GM12878 (cell line): Measurements from ENCODE around the gene SYTL1. TPM values are rescaled to one million over a fixed set of nuclear protein-coding genes. Genes with fewer than 3 reads are reported as not detected.

ENCODE experiments used
- ATF2 ChIP-seq: IDR thresholded peaks from 2 replicates; pipeline ENCODE4 v1.6.1; 2012; ENCODE audit warnings: low read length, inconsistent platforms
- BCL11A ChIP-seq: IDR thresholded peaks from 2 replicates; pipeline ENCODE4 v1.6.1; 2011; ENCODE audit warnings: low read depth, low read length
- CHD2 ChIP-seq: IDR thresholded peaks from 2 replicates; pipeline ENCODE4 v1.6.1; 2011; ENCODE audit warnings: low read depth, low read length, improper control_type of control experiment, borderline replicate concordance
- E4F1 ChIP-seq: fragments of 450-650 bp; IDR thresholded peaks from 2 replicates; pipeline ENCODE4 v1.6.1; 2018; ENCODE audit warnings: borderline replicate concordance, mild to moderate bottlenecking; ENCODE audit not compliant: partially characterized antibody
- EGR1 ChIP-seq, 2 experiments: IDR thresholded peaks; 1 replicate in 1 of 2; 2 replicates in 1 of 2; pipeline ENCODE4 v1.6.1; 2011 to 2012; ENCODE audit warnings: low read depth in 2 of 2, low read length in 2 of 2, borderline replicate concordance in 1 of 2, mild to moderate bottlenecking in 1 of 2, moderate library complexity in 1 of 2
- FOXK2 ChIP-seq: fragments of 450-650 bp; IDR thresholded peaks from 2 replicates; pipeline ENCODE4 v1.6.1; 2017; ENCODE audit warnings: mild to moderate bottlenecking, moderate library complexity
- MEF2A ChIP-seq: IDR thresholded peaks from 2 replicates; pipeline ENCODE4 v1.6.1; 2011; ENCODE audit warnings: low read depth, mild to moderate bottlenecking, low read length, moderate library complexity; ENCODE audit not compliant: insufficient read depth
- MEF2B ChIP-seq: fragments of 450-650 bp; IDR thresholded peaks from 2 replicates; pipeline ENCODE4 v1.6.1; 2018; ENCODE audit warnings: mild to moderate bottlenecking, moderate library complexity; ENCODE audit not compliant: partially characterized antibody, poor library complexity, severe bottlenecking
- MLLT1 ChIP-seq: fragments of 450-650 bp; IDR thresholded peaks from 2 replicates; pipeline ENCODE4 v1.6.1; 2016; ENCODE audit warnings: mild to moderate bottlenecking
- NFXL1 ChIP-seq: fragments of 450-650 bp; IDR thresholded peaks from 2 replicates; pipeline ENCODE4 v1.6.1; 2017; ENCODE audit warnings: antibody characterized with exemption, mild to moderate bottlenecking, borderline replicate concordance
- NR2C2 ChIP-seq: IDR thresholded peaks from 2 replicates; pipeline ENCODE4 v1.6.1; 2011; ENCODE audit warnings: borderline replicate concordance, low read depth; ENCODE audit not compliant: control insufficient read depth, insufficient read length
- POLR2A ChIP-seq: IDR thresholded peaks from 2 replicates; pipeline ENCODE4 v1.6.1; 2011; ENCODE audit warnings: low read depth, mild to moderate bottlenecking, low read length
- RAD21 ChIP-seq: IDR thresholded peaks from 2 replicates; pipeline ENCODE4 v1.6.1; 2011; ENCODE audit warnings: mild to moderate bottlenecking, low read depth, low read length, moderate library complexity; ENCODE audit not compliant: insufficient read depth
- RB1 ChIP-seq: fragments of 450-650 bp; formaldehyde crosslinking; IDR thresholded peaks from 2 replicates; pipeline ENCODE4 v1.6.1; 2017; ENCODE audit warnings: mild to moderate bottlenecking, borderline replicate concordance
- RUNX3 ChIP-seq: IDR thresholded peaks from 2 replicates; pipeline ENCODE4 v1.6.1; 2012; ENCODE audit warnings: low read length, inconsistent platforms
- SKIL ChIP-seq: fragments of 450-650 bp; IDR thresholded peaks from 2 replicates; pipeline ENCODE4 v1.6.1; 2017; ENCODE audit warnings: mild to moderate bottlenecking, low read depth, inconsistent platforms; ENCODE audit not compliant: poor library complexity, severe bottlenecking
- SP1 ChIP-seq: IDR thresholded peaks from one replicate; pipeline ENCODE4 v1.6.1; 2011; ENCODE audit warnings: low read depth, low read length
- SUZ12 ChIP-seq: fragments of 200-600 bp; sonication (generic); IDR thresholded peaks from one replicate; pipeline ENCODE4 v1.6.1; 2018; ENCODE audit warnings: antibody characterized with exemption, mild to moderate bottlenecking; ENCODE audit not compliant: unreplicated experiment
- TBL1XR1 ChIP-seq: IDR thresholded peaks from 2 replicates; pipeline ENCODE4 v1.6.1; 2012; ENCODE audit warnings: low read depth, low read length, improper control_type of control experiment
- TCF7 ChIP-seq: IDR thresholded peaks from 2 replicates; pipeline ENCODE4 v1.6.1; 2014; ENCODE audit warnings: antibody characterized with exemption, borderline replicate concordance
- ZZZ3 ChIP-seq: IDR thresholded peaks from 2 replicates; pipeline ENCODE4 v1.6.1; 2011; ENCODE audit warnings: low read depth; ENCODE audit not compliant: control insufficient read depth, insufficient read length
- polyA plus RNA-seq, 11 experiments: library from polyadenylated mRNA; depleted of rRNA in 4 of 11; unstranded in 6 of 11; stranded (reverse) in 5 of 11; fragments of >200 nt; fragmentation: Nextera tagmentation in 4 of 11; fragmentation: Illumina TruSeq in 1 of 11; extraction: Ambion mirVana in 4 of 11; extraction: Trizol in 1 of 11; gene quantifications; 1 replicate in 1 of 11; 2 replicates in 10 of 11; pipeline versions ENCODE4 v1.2.1 to v1.2.3, GENCODE V29; 2011 to 2016; ENCODE audit warnings: inconsistent platforms in 2 of 11, missing spikeins in 2 of 11, low read depth in 1 of 11
- total RNA-seq, 4 experiments: library from RNA; depleted of rRNA in 3 of 4; stranded (reverse); fragments of >200 nt in 3 of 4; fragmentation: Illumina TruSeq in 1 of 4; extraction: Trizol in 1 of 4; gene quantifications; 2 replicates each; pipeline versions ENCODE4 v1.2.1 to v1.2.3, GENCODE V29; 2013 to 2021

SYTL1 gene
- total and polyA plus RNA-seq, 10 of the 15 experiments (the other 5 are each of a cell fraction or from before 2014, with no cell fraction given): 0.72 to 45.6 (median 14.8) TPM

- TF ChIP-seq ATF2: no peak; the same call in 1 of the 2 replicates
- TF ChIP-seq EGR1 (IDR thresholded peaks at IDR 0.05; ENCODE audit: borderline replicate concordance in 1 of 2, low read depth in 2 of 2, low read length in 2 of 2): peak; percentile 40 to 96
- no peak for TF ChIP-seq NFXL1
- TF ChIP-seq MEF2B: peak; percentile 58
- peak; percentile 90 for TF ChIP-seq CHD2
- TF ChIP-seq FOXK2: peak; percentile 90
- TF ChIP-seq TCF7: no peak
- TF ChIP-seq E4F1: peak; percentile 87
- TF ChIP-seq RAD21: no peak
- TF ChIP-seq NR2C2: no peak
- peak; percentile 48 for TF ChIP-seq MLLT1
- no peak for TF ChIP-seq ZZZ3
- no peak for TF ChIP-seq BCL11A
- peak; percentile 84 for TF ChIP-seq TBL1XR1
- TF ChIP-seq SKIL: no peak
- no peak for TF ChIP-seq SUZ12
- no peak for TF ChIP-seq RUNX3
- TF ChIP-seq RB1: peak; percentile 93; the same call in 1 of the 2 replicates
- 0 out of 2 replicates have a peak, but pooled peaks have one; percentile 6 for TF ChIP-seq MEF2A
- peak; percentile 93 for TF ChIP-seq POLR2A
- peak; percentile 48 for TF ChIP-seq SP1
Measured at GRCh38 chr1:27321813-27322568, 19.8 kb upstream of the SYTL1 start, which contains the start of gene TMEM222 (continued).
